Measurements from ENCODE around the gene PDE4DIP.
A peak's percentile ranks its signal among the peaks of the same experiment; 100 is the strongest.
"Not testable (repeated sequence)": the region's sequence is repeated elsewhere in the genome, so short reads cannot be mapped to it uniquely, and the experiment has no call there.

The PDE4DIP gene

DNA sequence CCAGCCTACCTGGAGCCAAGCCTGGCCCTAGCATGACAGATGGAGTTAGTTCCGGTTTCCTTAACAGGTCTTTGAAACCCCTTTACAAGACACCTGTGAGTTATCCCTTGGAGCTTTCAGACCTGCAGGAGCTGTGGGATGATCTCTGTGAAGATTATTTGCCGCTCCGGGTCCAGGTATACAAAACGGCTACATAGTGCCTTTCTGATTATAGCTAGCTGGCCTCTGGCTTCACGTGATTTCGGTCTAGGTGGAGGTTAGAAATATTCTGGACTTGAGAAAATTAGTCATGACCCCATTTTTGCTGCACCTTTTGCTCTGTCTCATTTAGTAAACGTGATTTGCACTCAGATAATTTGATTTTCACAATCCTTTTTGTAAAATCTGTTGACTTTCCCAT lies 109.5 kb downstream of the PDE4DIP start:
- H3K27ac ChIP-seq; H2AFZ ChIP-seq; H3K27me3 ChIP-seq (ENCODE audit: control insufficient read depth, insufficient read depth, low read length); H3K79me2 ChIP-seq; H3K9ac ChIP-seq; H3K36me3 ChIP-seq (ENCODE audit: control insufficient read depth, insufficient read depth, low read length); H3K4me1 ChIP-seq; H3K9me3 ChIP-seq (ENCODE audit: control insufficient read depth, low read length): not testable (repeated sequence)
- H3K4me3 ChIP-seq (ENCODE audit: low read depth, low read length), result peak overlapping the region; percentile 60
- peak overlapping the region; percentile 63 for H3K4me2 ChIP-seq (ENCODE audit: low read length)

GRCh38 chr1:148958343-148958742 lies 114.1 kb downstream of the PDE4DIP start:
- H3K27me3 ChIP-seq (ENCODE audit: control insufficient read depth, insufficient read depth, low read length); H3K36me3 ChIP-seq (ENCODE audit: control insufficient read depth, insufficient read depth, low read length); H2AFZ ChIP-seq; H3K4me1 ChIP-seq; H3K4me2 ChIP-seq (ENCODE audit: low read length); H3K9me3 ChIP-seq (ENCODE audit: control insufficient read depth, low read length); H3K9ac ChIP-seq; H3K27ac ChIP-seq; H3K4me3 ChIP-seq (ENCODE audit: low read depth, low read length); H3K79me2 ChIP-seq: not testable (repeated sequence)

DNA sequence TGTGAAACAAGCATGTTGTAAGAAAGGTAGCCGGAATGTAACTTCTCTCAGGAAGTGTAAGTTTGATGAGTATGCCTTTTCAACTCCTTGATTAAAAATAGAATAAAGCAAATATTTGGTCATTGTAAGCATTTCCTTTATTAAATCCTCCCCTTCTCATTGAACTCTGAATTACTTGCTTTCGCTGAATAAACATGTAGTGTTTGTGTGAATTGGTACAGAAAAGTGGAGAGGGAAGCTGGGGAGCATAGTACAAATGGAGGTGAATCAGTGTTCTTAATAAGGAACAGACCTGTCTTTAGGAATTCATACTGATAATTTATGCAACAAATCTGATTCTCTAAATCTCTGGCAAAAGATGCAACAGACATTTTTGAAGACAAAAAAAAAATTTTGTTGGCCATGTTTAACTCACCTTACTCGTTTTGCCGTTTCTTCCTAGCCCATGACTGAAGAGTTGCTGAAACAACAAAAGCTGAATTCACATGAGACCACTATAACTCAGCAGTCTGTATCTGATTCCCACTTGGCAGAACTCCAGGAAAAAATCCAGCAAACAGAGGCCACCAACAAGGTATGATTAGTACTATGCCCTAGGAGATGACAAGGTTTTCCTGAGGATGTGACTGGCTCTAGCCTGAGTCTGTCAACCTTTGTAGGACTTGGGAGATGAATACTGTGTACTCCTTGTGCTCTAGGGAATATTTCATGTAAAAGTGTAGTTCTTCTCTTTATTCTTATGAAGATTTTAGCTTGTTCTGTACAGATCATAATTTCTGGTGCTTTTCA lies 116.2 kb downstream of the PDE4DIP start:
- H3K9ac ChIP-seq; H3K79me2 ChIP-seq; H3K27ac ChIP-seq; H3K27me3 ChIP-seq (ENCODE audit: control insufficient read depth, insufficient read depth, low read length); H3K4me3 ChIP-seq (ENCODE audit: low read depth, low read length); H3K4me1 ChIP-seq; H3K36me3 ChIP-seq (ENCODE audit: control insufficient read depth, insufficient read depth, low read length); H3K9me3 ChIP-seq (ENCODE audit: control insufficient read depth, low read length); H2AFZ ChIP-seq; H3K4me2 ChIP-seq (ENCODE audit: low read length): not testable (repeated sequence)

DNA sequence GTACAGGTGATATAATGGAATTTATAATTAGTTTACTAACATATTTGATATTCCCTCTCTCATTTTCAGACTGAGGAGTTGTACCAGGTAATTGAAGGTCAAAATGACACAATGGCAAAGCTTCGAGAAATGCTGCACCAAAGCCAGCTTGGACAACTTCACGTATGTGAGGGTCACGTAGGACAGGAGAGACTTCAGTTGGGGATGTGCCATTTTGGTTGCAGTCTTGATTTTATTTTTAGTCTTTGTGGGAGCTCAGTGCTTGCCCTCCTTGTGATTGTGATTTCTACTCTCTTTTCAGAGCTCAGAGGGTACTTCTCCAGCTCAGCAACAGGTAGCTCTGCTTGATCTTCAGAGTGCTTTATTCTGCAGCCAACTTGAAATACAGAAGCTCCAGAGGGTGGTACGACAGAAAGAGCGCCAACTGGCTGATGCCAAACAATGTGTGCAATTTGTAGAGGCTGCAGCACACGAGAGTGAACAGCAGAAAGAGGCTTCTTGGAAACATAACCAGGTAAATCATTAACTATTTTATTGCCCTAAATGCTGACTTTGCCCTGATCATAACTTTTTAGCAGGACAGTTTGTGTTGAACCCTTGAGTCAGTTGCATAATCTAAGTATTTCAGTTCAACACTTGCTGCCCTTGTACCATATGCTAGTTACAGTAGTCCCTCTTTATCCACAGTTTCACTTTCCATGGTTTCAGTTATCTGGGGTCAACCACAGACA lies 118.1 kb downstream of the PDE4DIP start:
- not testable (repeated sequence) for H3K79me2 ChIP-seq; H3K9me3 ChIP-seq (ENCODE audit: control insufficient read depth, low read length); H3K4me3 ChIP-seq (ENCODE audit: low read depth, low read length); H3K36me3 ChIP-seq (ENCODE audit: control insufficient read depth, insufficient read depth, low read length); H3K9ac ChIP-seq; H3K4me1 ChIP-seq; H3K4me2 ChIP-seq (ENCODE audit: low read length); H3K27ac ChIP-seq; H2AFZ ChIP-seq; H3K27me3 ChIP-seq (ENCODE audit: control insufficient read depth, insufficient read depth, low read length)

DNA sequence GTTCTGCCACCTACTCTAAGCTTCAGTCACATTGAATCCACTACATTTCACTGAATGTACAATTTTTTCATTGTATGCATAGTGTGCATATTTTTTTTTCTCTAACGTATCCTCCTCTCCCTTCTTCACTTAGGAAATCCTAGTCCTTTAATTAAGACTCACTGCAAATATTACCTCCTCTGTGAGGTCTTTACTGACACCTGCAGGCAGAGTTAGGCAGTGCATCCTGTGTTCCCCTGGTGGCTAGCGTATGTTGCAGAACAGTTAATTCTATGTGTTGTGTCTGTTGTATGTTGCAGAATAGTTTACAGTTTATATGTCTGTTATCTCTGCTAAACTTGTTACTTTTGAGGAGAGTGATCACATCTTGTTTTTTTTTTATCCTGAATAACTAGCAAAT lies 121.9 kb downstream of the PDE4DIP start:
- H2AFZ ChIP-seq; H3K27ac ChIP-seq; H3K9ac ChIP-seq; H3K4me3 ChIP-seq (ENCODE audit: low read depth, low read length); H3K79me2 ChIP-seq; H3K9me3 ChIP-seq (ENCODE audit: control insufficient read depth, low read length); H3K36me3 ChIP-seq (ENCODE audit: control insufficient read depth, insufficient read depth, low read length); H3K4me2 ChIP-seq (ENCODE audit: low read length); H3K4me1 ChIP-seq; H3K27me3 ChIP-seq (ENCODE audit: control insufficient read depth, insufficient read depth, low read length): not testable (repeated sequence)

DNA sequence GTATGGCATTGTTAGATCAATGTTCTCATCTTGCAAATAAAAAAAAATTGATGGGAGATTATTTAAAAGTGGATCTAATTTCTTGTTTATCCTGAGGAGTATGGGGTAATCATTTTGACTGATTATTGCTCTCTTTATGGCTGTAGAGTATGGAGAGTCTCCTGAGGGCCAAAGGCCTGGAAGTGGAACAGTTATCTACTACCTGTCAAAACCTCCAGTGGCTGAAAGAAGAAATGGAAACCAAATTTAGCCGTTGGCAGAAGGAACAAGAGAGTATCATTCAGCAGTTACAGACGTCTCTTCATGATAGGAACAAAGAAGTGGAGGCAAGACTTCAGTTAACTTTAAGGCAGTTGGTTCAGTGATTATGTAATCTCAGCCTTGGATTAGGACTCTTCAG lies 123.4 kb downstream of the PDE4DIP start:
- not testable (repeated sequence) for H3K36me3 ChIP-seq (ENCODE audit: control insufficient read depth, insufficient read depth, low read length); H3K79me2 ChIP-seq; H3K4me1 ChIP-seq; H3K9me3 ChIP-seq (ENCODE audit: control insufficient read depth, low read length); H3K27me3 ChIP-seq (ENCODE audit: control insufficient read depth, insufficient read depth, low read length); H3K9ac ChIP-seq; H2AFZ ChIP-seq; H3K27ac ChIP-seq; H3K4me3 ChIP-seq (ENCODE audit: low read depth, low read length); H3K4me2 ChIP-seq (ENCODE audit: low read length)

DNA sequence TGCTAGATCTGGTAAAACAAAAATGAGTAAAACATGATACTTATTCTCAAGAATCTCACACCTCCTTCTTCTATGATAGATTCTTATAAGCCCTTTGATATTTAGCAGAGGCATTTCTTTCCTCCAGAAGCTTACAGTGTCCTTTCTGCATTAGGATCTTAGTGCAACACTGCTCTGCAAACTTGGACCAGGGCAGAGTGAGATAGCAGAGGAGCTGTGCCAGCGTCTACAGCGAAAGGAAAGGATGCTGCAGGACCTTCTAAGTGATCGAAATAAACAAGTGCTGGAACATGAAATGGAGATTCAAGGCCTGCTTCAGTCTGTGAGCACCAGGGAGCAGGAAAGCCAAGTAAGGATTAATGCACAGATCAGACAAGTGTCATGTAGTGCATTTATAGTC lies 124.5 kb downstream of the PDE4DIP start:
- not testable (repeated sequence) for H3K4me1 ChIP-seq; H3K36me3 ChIP-seq (ENCODE audit: control insufficient read depth, insufficient read depth, low read length); H3K79me2 ChIP-seq; H3K9ac ChIP-seq; H3K27me3 ChIP-seq (ENCODE audit: control insufficient read depth, insufficient read depth, low read length); H3K27ac ChIP-seq; H3K4me2 ChIP-seq (ENCODE audit: low read length); H3K4me3 ChIP-seq (ENCODE audit: low read depth, low read length); H3K9me3 ChIP-seq (ENCODE audit: control insufficient read depth, low read length); H2AFZ ChIP-seq

- not testable (repeated sequence) for H3K4me2 ChIP-seq (ENCODE audit: low read length); H3K79me2 ChIP-seq; H3K36me3 ChIP-seq (ENCODE audit: control insufficient read depth, insufficient read depth, low read length); H3K27ac ChIP-seq; H3K27me3 ChIP-seq (ENCODE audit: control insufficient read depth, insufficient read depth, low read length); H2AFZ ChIP-seq; H3K4me3 ChIP-seq (ENCODE audit: low read depth, low read length); H3K4me1 ChIP-seq; H3K9ac ChIP-seq; H3K9me3 ChIP-seq (ENCODE audit: control insufficient read depth, low read length)
Observed at GRCh38 chr1:148969126-148969525, 124.9 kb downstream of the PDE4DIP start.

DNA sequence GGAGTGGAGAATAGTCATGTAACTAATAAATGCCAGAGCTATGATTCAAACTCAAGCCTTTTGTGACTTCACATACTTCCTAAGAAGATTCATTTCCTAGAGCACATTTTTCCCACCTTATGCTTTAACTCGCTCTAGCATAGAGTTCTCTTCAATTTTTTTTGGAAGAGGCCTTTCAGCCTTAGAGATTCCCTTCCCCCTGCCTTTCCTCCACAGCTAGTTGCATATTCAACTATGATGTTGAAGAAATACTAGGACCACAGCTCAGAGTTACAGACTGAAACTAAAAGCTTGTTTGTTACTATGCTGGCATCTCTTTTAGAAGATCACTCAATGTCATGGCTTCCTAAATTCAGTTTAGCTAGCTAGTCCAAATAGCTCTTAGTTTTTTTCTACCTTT lies 131.2 kb downstream of the PDE4DIP start:
- H3K4me2 ChIP-seq (ENCODE audit: low read length); H3K27me3 ChIP-seq (ENCODE audit: control insufficient read depth, insufficient read depth, low read length); H2AFZ ChIP-seq; H3K4me3 ChIP-seq (ENCODE audit: low read depth, low read length); H3K27ac ChIP-seq; H3K79me2 ChIP-seq; H3K9me3 ChIP-seq (ENCODE audit: control insufficient read depth, low read length); H3K4me1 ChIP-seq; H3K9ac ChIP-seq; H3K36me3 ChIP-seq (ENCODE audit: control insufficient read depth, insufficient read depth, low read length): not testable (repeated sequence)

- H3K4me1 ChIP-seq; H3K9ac ChIP-seq; H3K4me3 ChIP-seq (ENCODE audit: low read depth, low read length); H3K36me3 ChIP-seq (ENCODE audit: control insufficient read depth, insufficient read depth, low read length); H2AFZ ChIP-seq; H3K9me3 ChIP-seq (ENCODE audit: control insufficient read depth, low read length); H3K27ac ChIP-seq; H3K4me2 ChIP-seq (ENCODE audit: low read length); H3K79me2 ChIP-seq; H3K27me3 ChIP-seq (ENCODE audit: control insufficient read depth, insufficient read depth, low read length): not testable (repeated sequence)
Observed at GRCh38 chr1:148975866-148976537, 131.8 kb downstream of the PDE4DIP start.

DNA sequence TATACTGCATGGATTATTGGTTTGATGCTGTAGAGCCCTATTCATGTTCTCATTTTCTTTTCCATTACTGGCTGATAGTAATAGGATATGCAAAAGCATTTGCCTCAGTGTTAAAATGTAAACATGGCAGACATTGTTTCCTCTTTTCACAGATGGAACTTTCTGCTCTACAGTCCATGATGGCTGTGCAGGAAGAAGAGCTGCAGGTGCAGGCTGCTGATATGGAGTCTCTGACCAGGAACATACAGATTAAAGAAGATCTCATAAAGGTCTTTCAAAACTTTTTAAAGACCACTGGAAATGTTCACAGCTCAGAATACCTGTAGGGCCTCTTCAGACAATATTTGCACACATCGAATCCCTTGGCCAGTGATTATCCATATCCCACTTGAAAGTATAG lies 133.6 kb downstream of the PDE4DIP start:
- H3K4me3 ChIP-seq (ENCODE audit: low read depth, low read length); H2AFZ ChIP-seq; H3K9ac ChIP-seq; H3K36me3 ChIP-seq (ENCODE audit: control insufficient read depth, insufficient read depth, low read length); H3K9me3 ChIP-seq (ENCODE audit: control insufficient read depth, low read length); H3K4me2 ChIP-seq (ENCODE audit: low read length); H3K27me3 ChIP-seq (ENCODE audit: control insufficient read depth, insufficient read depth, low read length); H3K4me1 ChIP-seq; H3K79me2 ChIP-seq; H3K27ac ChIP-seq: not testable (repeated sequence)
